GM18909 (cell line): Measurements from ENCODE around the gene MAP6.
A peak's percentile ranks its signal among the peaks of the same experiment; 100 is the strongest.

ENCODE experiments used
- ATAC-seq: cut with Tn5 transposase; IDR thresholded peaks from one replicate; pipeline ENCODE4 v1.9.1; 2021; ENCODE audit warnings: mild to moderate bottlenecking; ENCODE audit not compliant: unreplicated experiment, poor library complexity

Gene MAP6

DNA sequence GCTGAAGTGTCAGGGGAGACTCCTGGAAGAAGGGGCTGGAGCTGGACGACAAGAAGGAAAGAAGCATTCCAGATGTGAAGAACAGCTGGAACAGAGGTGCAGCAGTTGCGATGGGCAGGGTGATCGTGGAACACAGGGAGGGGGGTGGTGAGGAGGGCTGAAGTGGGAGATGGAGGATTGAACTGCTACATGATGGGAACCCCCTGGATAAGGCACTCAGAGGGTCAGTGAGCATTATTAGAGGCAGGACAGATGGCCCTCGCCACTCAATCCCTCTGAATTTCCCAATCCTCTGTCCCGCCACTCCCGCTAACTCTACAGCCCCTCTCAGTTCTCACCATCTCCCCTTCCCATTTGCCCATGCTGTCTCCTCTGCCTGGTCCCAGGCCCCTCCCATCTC, 92.8 kb downstream of the MAP6 start:
- no peak for ATAC-seq

- no peak for ATAC-seq
Measured at GRCh38 chr11:75574698-75575602, 93.9 kb downstream of the MAP6 start.

GRCh38 chr11:75572744-75573143, 96.1 kb downstream of the MAP6 start:
- no peak for ATAC-seq

GRCh38 chr11:75571625-75572024, 97.2 kb downstream of the MAP6 start:
- no peak for ATAC-seq

GRCh38 chr11:75570559-75571139, 98.2 kb downstream of the MAP6 start:
- no peak for ATAC-seq

GRCh38 chr11:75568616-75569219, 100.1 kb downstream of the MAP6 start:
- no peak for ATAC-seq

DNA sequence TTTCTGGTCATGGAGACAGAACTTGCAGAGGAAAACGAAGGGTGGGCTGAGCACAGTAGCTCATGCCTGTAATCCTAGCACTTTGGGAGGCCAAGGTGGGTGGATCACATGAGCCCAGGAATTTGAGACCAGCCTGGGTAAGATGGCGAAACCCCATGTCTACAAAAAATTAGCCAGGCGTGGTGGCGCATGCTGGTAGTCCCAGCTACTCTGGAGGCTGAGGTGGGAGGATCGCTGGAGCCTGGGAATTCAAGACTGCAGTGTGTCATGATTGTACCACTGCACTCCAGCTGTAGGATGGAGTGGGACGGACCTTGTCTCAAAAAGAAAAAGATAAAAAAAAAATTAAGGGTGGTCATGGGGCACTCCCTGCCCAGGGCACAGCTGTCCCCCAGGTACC, 100.9 kb downstream of the MAP6 start:
- ATAC-seq, result no peak

GRCh38 chr11:75566763-75567279, 102.0 kb downstream of the MAP6 start:
- no peak for ATAC-seq

- no peak for ATAC-seq
Measured at GRCh38 chr11:75565916-75566762, 102.7 kb downstream of the MAP6 start.

DNA sequence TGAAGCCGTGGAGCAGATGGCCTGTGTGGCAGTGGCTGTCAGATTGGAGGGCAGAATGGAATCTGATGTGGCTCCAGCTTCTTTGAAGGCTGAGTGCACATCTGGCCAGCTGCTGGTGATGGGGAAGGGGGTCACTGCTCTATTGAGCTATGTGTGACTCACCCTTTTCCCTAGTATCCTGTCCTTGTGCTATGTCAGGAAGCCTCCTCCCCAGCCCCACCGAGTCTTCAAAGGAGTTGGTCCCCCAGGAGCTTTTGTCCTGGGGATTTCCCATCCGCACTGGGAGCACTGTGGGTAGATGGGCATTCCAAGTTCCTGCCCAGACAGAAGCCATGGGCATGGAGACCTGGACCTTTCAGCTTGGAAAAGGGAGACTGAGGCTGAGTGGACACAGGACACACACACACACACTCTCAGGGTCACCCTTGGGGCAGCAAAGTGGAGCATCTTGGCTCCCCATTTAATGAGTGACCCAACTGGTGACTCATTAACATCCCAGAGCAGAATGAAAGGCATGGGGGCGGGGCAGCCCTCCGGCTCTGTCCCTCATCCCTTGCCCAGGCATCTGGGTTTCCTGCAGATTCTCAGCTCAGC, 103.5 kb downstream of the MAP6 start:
- ATAC-seq, result no peak

GRCh38 chr11:75563978-75564552, 104.8 kb downstream of the MAP6 start:
- no peak for ATAC-seq

GRCh38 chr11:75563501-75563977, 105.3 kb downstream of the MAP6 start:
- ATAC-seq, result no peak

GRCh38 chr11:75562836-75563484, 105.9 kb downstream of the MAP6 start:
- no peak for ATAC-seq

GRCh38 chr11:75562048-75562835, 106.6 kb downstream of the MAP6 start, which contains the start of gene SERPINH1:
Gene SERPINH1 (plus strand): TSS chr11:75562253. CDS start chr11:75566350, 4,097 bp downstream.
- peak; percentile 77 for ATAC-seq

DNA sequence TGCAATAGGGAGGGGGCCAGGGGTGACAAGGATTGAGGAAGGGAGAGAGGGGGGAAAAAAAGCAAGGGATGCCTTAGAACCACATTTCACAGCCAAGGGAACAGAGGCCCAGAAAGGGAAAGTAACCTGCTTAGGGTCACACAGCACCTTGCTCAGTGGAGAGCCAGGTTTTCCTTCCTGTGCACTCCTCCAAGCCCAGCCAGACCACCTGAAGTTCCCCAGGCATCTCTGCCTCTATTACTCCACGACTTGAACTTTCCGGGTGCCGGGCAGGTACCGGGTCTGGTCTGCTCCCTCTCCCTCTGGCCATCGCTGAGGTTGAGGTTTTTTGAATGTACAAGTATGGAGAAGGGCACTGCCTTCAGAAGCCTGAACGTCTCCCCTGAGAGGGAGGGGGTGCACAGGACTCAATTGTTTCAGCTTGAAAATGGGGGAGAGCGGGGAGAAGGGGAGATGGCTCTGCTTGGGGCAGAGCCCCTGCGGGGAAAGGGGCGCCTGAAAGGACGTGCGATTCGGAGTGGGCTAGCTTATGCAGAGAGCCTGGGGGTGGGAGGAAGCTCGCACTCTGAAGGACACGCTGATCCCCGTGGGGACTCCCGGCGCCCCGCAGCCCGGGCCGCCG, 107.3 kb downstream of the MAP6 start:
- no peak for ATAC-seq

DNA sequence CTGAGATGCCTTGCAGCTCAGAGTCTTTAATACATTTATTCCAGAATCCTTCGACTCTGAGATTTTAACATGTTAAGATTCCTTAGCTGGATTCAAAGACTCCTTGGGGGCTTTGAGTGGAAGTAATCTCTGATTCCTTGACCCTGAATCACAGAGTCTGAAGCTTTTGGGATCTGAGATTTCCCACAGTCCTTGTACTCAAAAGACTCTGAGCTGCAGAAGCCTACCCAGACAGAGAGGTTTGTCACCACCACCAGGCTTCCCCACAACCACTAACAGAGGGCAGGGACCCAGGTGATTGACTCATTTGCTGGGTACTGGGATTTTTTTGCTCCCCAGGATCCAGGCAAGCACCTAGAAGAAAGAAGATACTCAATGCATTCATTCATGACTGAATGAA, 108.2 kb downstream of the MAP6 start:
- ATAC-seq, result no peak

DNA sequence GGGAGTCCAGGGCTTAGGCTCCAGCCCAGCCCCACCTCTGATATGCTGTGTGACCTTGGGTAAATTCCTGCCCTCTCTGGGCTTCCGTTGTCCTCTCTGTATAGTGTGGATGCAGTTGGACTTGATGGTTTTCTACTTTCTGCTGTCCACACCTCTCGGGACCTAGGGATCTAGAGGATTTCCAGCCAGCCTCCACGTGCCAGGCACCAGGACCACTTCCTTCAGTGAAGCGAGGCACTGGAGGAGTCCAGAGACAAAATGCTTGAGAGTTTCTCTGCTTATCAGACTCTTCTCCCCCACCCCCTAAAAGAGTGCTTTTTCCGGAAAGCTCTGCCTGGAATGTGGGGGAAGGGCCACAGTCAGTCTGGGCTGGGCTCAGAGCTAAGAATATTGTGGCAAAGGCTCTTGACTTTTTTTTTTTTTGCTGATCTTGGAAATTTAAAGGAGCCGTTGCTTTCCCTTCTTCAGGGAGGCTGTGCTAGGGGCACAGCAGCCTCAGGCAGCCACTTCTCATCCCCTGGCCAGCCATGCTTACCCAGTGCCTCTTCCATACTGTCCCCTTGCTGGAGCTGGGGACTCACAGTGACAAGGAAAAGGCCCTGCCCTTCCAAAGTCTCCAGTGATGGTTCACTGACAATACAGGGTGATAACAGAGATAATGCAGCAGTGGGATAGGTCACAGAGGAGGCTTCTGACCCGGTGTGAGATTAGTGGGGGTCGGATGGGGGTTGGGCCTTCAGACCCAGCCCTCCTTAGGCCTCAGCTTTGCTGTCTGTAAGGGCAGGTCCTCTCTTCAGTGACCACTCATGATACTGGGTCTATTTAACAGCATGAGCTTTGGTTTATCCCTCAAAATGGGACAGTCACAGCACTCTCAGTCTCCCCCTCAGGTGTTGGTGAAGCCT, 109.6 kb downstream of the MAP6 start:
- no peak for ATAC-seq
